ENCODE data around the gene USP53.

USP53 gene

GRCh38 chr4:119300101-119300978 is 87.8 kb downstream of the USP53 start:
- peak overlapping the region; percentile 82 for H3K4me3 ChIP-seq (ENCODE audit: low read depth, low read length)
- TF ChIP-seq CTCF (IDR thresholded peaks at IDR 0.05; ENCODE audit: borderline replicate concordance, insufficient read depth, low read depth, low read length), result no peak

DNA sequence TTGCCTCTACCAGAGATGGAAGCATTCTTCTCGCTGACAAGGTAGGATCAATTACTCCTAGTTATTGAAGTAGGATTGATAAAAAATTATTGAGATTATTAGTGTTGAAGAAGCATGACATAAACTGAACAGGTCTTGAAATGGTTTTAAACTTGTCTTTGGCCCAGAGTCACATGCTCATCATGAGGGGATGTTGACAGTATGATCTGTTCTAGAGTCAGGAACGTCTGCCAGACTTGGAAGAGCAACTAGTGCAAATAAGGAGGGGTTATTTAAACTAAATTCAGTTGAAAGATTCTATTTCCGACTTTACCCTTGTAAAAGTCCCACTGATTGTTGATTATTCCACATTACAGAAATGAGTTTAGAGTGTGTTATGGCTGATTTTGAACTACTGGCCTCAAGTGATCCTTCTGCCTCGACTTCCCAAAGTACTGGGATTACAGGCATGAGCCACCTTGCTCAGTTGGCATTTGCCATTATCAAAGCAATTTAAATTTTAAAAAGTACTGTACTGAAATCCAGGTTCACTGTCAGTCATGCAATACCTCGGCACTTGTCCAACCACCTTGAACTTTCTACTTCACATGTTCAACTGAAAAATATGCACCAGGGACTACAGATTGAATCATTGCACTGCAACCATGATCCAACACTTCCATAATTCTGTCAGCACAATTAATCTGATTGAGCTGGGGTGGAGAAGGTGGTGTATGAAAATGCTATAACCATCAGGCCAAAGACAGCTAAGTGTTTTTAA is 89.7 kb downstream of the USP53 start:
- no peak for TF ChIP-seq CTCF (IDR thresholded peaks at IDR 0.05; ENCODE audit: borderline replicate concordance, insufficient read depth, low read depth, low read length)
- no peak overlapping the region for H3K4me3 ChIP-seq (ENCODE audit: low read depth, low read length)

DNA sequence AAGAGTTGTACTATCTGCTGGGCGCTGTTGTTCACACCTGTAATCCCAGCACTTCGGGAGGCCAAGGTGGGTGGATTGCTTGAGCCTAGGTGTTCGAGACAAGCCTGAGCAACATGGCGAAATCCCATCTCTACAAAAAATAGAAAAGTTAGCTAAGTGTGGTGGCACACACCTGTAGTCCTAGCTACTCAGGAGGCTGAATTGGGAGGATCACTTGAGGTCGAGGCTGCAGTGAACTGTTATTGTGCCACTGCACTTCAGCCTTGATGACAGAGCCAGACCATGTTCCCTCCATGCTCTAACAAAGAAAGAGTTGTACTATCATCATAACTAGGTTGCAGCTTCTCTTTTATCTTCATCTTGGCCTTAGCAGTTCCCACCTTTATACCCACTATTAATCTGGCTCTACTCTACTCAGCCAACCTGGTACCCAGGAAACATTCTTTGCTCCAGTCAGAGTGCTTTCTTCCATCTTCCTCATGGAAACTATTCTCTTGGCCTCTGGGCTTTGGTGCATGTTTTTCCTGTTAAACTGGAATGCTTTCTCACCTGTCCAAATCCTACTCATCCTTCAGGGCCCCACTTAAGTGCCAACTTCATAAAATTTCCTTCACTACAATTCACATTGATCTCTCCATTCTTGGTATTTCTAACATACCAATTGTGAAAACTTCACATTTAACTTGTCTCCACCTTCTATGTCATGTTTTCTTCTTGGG is 91.2 kb downstream of the USP53 start:
- H3K4me3 ChIP-seq (ENCODE audit: low read depth, low read length), result no peak overlapping the region
- no peak for TF ChIP-seq CTCF (IDR thresholded peaks at IDR 0.05; ENCODE audit: borderline replicate concordance, insufficient read depth, low read depth, low read length)

DNA sequence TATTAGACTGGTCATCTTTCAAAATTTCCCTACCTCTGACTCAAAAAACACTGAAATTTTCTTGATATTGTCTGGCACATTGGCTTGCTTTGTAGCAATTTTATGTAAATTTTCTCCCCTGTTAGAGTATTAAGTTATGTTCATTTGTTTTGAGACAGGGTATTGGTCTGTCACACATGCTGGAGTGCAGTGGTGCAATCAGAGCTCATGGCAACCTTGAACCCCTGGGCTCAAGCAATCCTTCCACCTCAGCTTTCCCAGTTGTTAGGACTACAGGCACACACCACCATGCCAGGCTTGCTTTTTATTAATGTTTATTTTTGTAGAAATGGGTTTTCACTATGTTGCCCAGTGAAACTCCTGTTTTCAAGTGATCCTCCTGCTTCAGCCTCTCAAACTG is 91.9 kb downstream of the USP53 start:
- TF ChIP-seq CTCF (IDR thresholded peaks at IDR 0.05; ENCODE audit: borderline replicate concordance, insufficient read depth, low read depth, low read length), result no peak
- no peak overlapping the region for H3K4me3 ChIP-seq (ENCODE audit: low read depth, low read length)

DNA sequence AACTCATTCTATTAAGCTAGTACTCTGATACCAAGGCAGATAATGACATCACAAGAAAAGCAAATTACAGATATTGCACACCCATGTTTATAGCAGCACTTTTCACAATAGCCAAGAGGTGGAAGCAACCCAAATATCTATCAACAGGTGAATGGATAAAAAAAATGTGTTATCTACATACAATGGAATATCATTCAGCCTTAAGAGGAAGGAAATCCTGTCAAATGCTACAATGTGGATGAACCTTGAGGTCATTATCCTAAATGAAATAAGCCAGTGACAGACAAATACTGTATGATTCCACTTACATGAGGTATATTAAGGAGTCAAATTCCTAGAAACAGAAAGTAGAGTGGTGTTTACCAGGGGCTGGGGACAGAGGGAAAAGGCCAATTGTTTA is 95.1 kb downstream of the USP53 start:
- TF ChIP-seq CTCF (IDR thresholded peaks at IDR 0.05; ENCODE audit: borderline replicate concordance, insufficient read depth, low read depth, low read length), result no peak
- no peak overlapping the region for H3K4me3 ChIP-seq (ENCODE audit: low read depth, low read length)

DNA sequence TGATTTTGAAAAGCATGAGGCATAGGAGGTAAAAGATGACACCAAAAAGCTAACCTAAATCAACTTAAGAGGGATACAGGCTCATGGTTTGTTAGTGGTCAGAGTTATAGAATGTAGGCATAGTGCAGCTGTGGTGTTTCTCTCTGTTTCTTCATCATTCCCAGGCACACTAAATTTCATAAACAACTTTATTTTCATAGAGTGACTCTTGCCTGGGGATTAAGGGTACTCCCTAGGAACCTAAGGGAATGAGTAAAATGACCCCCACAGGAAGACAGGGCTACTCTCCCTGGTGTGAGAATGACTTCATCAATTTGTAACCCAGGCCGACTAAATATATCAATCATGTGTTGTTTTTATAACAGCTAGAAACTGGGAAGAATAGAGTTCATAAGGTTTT is 98.3 kb downstream of the USP53 start:
- TF ChIP-seq CTCF (IDR thresholded peaks at IDR 0.05; ENCODE audit: borderline replicate concordance, insufficient read depth, low read depth, low read length), result no peak
- no peak overlapping the region for H3K4me3 ChIP-seq (ENCODE audit: low read depth, low read length)

Data from GM12875 (cell line).